NCI-H226 (cell line): ENCODE measurements around the gene WDR17.

ENCODE experiments used
- DNase-seq: peaks from one replicate; pipeline ENCODE4 v3.0.0-alpha.2; 2015

The WDR17 gene

GRCh38 chr4:176065435-176066291 is at the start of gene WDR17:
WDR17 (plus strand) TSS chr4:176065841; CDS start chr4:176111581, 45,740 bp downstream.
- DNase-seq: peak; percentile 76

- DNase-seq: no peak
These were observed 49.0 kb upstream of the WDR17 start for GRCh38 chr4:176016601-176017000.

GRCh38 chr4:176020481-176021085 is 45.1 kb upstream of the WDR17 start:
- no peak for DNase-seq

- no peak for DNase-seq
These were observed 35.2 kb upstream of the WDR17 start for GRCh38 chr4:176030391-176030790.

- DNase-seq: no peak
These were observed 33.7 kb upstream of the WDR17 start for GRCh38 chr4:176031922-176032321.

GRCh38 chr4:176032454-176032853 is 33.2 kb upstream of the WDR17 start:
- DNase-seq: no peak

GRCh38 chr4:176034499-176034898 is 31.1 kb upstream of the WDR17 start:
- no peak for DNase-seq

- DNase-seq: no peak
These were observed 30.7 kb upstream of the WDR17 start for GRCh38 chr4:176034936-176035335.

- no peak for DNase-seq
These were observed 28.9 kb upstream of the WDR17 start for GRCh38 chr4:176036585-176037205.

GRCh38 chr4:176038789-176039188 is 26.9 kb upstream of the WDR17 start:
- DNase-seq: no peak

- DNase-seq: no peak
These were observed 23.4 kb upstream of the WDR17 start for GRCh38 chr4:176042195-176042594.

GRCh38 chr4:176043838-176044588 is 21.6 kb upstream of the WDR17 start:
- DNase-seq: no peak

GRCh38 chr4:176044589-176044951 is 21.1 kb upstream of the WDR17 start:
- no peak for DNase-seq

GRCh38 chr4:176048631-176049030 is 17.0 kb upstream of the WDR17 start:
- no peak for DNase-seq

GRCh38 chr4:176052744-176053143 is 12.9 kb upstream of the WDR17 start:
- no peak for DNase-seq

- no peak for DNase-seq
These were observed 11.9 kb upstream of the WDR17 start for GRCh38 chr4:176053785-176054184.

- no peak for DNase-seq
These were observed 10.7 kb upstream of the WDR17 start for GRCh38 chr4:176054942-176055341.

GRCh38 chr4:176063718-176064117 is 1.9 kb upstream of the WDR17 start:
- no peak for DNase-seq

GRCh38 chr4:176064539-176064938 is 1.1 kb upstream of the WDR17 start:
- no peak for DNase-seq

- DNase-seq: no peak
These were observed 1.1 kb downstream of the WDR17 start for GRCh38 chr4:176066757-176067156.

- DNase-seq: no peak
These were observed 11.9 kb downstream of the WDR17 start for GRCh38 chr4:176077561-176077960.

GRCh38 chr4:176084769-176085168 is 19.1 kb downstream of the WDR17 start:
- no peak for DNase-seq

- no peak for DNase-seq
These were observed 24.5 kb downstream of the WDR17 start for GRCh38 chr4:176090115-176090514.
